Kidney epithelial cell (primary cell): Measurements from ENCODE around the gene CFAP300. TPM values are rescaled to one million over a fixed set of nuclear protein-coding genes. Genes with fewer than 3 reads are reported as not detected.

ENCODE experiments used
- DNase-seq: peaks from one replicate; pipeline ENCODE4 v3.0.0-alpha.2; 2010; ENCODE audit warnings: low read depth
- H3K27me3 ChIP-seq: 2 replicates; pipeline ENCODE4 v1.6.0; 2011; ENCODE audit warnings: low read length; ENCODE audit not compliant: control insufficient read depth, insufficient read depth
- H3K36me3 ChIP-seq: 2 replicates; pipeline ENCODE4 v1.5.1; 2011; ENCODE audit warnings: low read length; ENCODE audit not compliant: control insufficient read depth, insufficient read depth
- H3K4me3 ChIP-seq: 2 replicates; pipeline ENCODE4 v1.5.1; 2011; ENCODE audit warnings: low read depth, mild to moderate bottlenecking, control low read depth, low read length
- CTCF ChIP-seq: IDR thresholded peaks from 2 replicates; pipeline ENCODE4 v1.5.1; 2011; ENCODE audit warnings: mild to moderate bottlenecking, moderate library complexity, low read length, control low read depth, inconsistent platforms; ENCODE audit not compliant: insufficient read depth, poor library complexity, severe bottlenecking
- total RNA-seq: library from RNA; depleted of rRNA; stranded (reverse); fragments of >200 nt; gene quantifications from 2 replicates; pipeline ENCODE4 v1.2.3, GENCODE V29; 2015

CFAP300 gene
- total RNA-seq, 1 donor from 2014 or later: 0.33 TPM

- H3K36me3 ChIP-seq: no peaks in the 10 kb centered on the region
- no peak overlapping the region for H3K4me3 ChIP-seq
- H3K27me3 ChIP-seq: no peaks in the 10 kb centered on the region
- TF ChIP-seq CTCF: no peak
- no peak for DNase-seq
Observed at GRCh38 chr11:102026959-102027358, 20.3 kb upstream of the CFAP300 start.

- Histone ChIP-seq H3K36me3 (no peaks in the 10 kb centered on the region), H3K4me3 (no peak overlapping the region), H3K27me3 (no peaks in the 10 kb centered on the region)
- no peak for TF ChIP-seq CTCF
- DNase-seq: no peak
Observed at GRCh38 chr11:102036757-102037156, 10.5 kb upstream of the CFAP300 start.

- Histone ChIP-seq H3K27me3 (no peaks in the 10 kb centered on the region), H3K4me3 (peak overlapping the region; percentile 55), H3K36me3 (no peaks in the 10 kb centered on the region)
- TF ChIP-seq CTCF: no peak
- no peak for DNase-seq
Observed at GRCh38 chr11:102046841-102047240, 396 bp upstream of the CFAP300 start.

GRCh38 chr11:102050927-102051575 is 3.8 kb downstream of the CFAP300 start:
- H3K4me3 ChIP-seq: no peak overlapping the region
- H3K36me3 ChIP-seq: no peaks in the 10 kb centered on the region
- no peak for DNase-seq
- no peak for TF ChIP-seq CTCF
- H3K27me3 ChIP-seq: no peaks in the 10 kb centered on the region

GRCh38 chr11:102061276-102061675 is 14.0 kb downstream of the CFAP300 start:
- TF ChIP-seq CTCF: peak; percentile 21
- H3K4me3 ChIP-seq: no peak overlapping the region
- DNase-seq: no peak
- H3K27me3 ChIP-seq: no peaks in the 10 kb centered on the region
- no peaks in the 10 kb centered on the region for H3K36me3 ChIP-seq

- TF ChIP-seq CTCF: no peak
- Histone ChIP-seq H3K4me3 (no peak overlapping the region), H3K36me3 (no peaks in the 10 kb centered on the region), H3K27me3 (no peaks in the 10 kb centered on the region)
- no peak for DNase-seq
Observed at GRCh38 chr11:102062106-102062505, 14.9 kb downstream of the CFAP300 start.
